H9 (cell line): ENCODE data around the gene MGLL. TPM values are rescaled to one million over a fixed set of nuclear protein-coding genes. Genes with fewer than 3 reads are reported as not detected.

Experiments
- DNase-seq: peaks from one replicate; pipeline ENCODE4 v3.0.0-alpha.2; 2017
- H2AFZ ChIP-seq: one replicate; pipeline ENCODE4 v1.6.1; 2013; ENCODE audit warnings: mild to moderate bottlenecking, low read length, control low read depth, moderate library complexity
- H2AK5ac ChIP-seq: 2 replicates; pipeline ENCODE4 v1.6.1; 2013; ENCODE audit warnings: low read length, control low read depth, mixed read lengths; ENCODE audit not compliant: insufficient read length
- H2BK120ac ChIP-seq: one replicate; pipeline ENCODE4 v1.6.1; 2013; ENCODE audit warnings: low read depth, mild to moderate bottlenecking, low read length, control low read depth, inconsistent platforms; ENCODE audit not compliant: poor library complexity, severe bottlenecking
- H2BK12ac ChIP-seq: 2 replicates; pipeline ENCODE4 v1.6.1; 2013; ENCODE audit warnings: low read length, control low read depth, mixed read lengths, low read depth; ENCODE audit not compliant: insufficient read length
- H2BK15ac ChIP-seq: 2 replicates; pipeline ENCODE4 v1.6.1; 2013; ENCODE audit warnings: low read depth, low read length, control low read depth
- H2BK20ac ChIP-seq: one replicate; pipeline ENCODE4 v1.6.1; 2013; ENCODE audit warnings: low read depth, mild to moderate bottlenecking, low read length, control low read depth, inconsistent platforms; ENCODE audit not compliant: poor library complexity, severe bottlenecking
- H2BK5ac ChIP-seq: 2 replicates; pipeline ENCODE4 v1.6.1; 2013; ENCODE audit warnings: low read length, control low read depth, mixed read lengths; ENCODE audit not compliant: insufficient read length
- H3K14ac ChIP-seq: 2 replicates; pipeline ENCODE4 v1.6.1; 2013; ENCODE audit warnings: low read length, control low read depth; ENCODE audit not compliant: insufficient read depth
- H3K18ac ChIP-seq: 2 replicates; pipeline ENCODE4 v1.6.1; 2013; ENCODE audit warnings: low read depth, mild to moderate bottlenecking, mixed read lengths, low read length, control low read depth; ENCODE audit not compliant: insufficient read length
- H3K23ac ChIP-seq: 2 replicates; pipeline ENCODE4 v1.6.1; 2013; ENCODE audit warnings: low read length, control low read depth, mixed read lengths, low read depth; ENCODE audit not compliant: insufficient read length
- H3K23me2 ChIP-seq: 2 replicates; pipeline ENCODE4 v1.6.1; 2013; ENCODE audit warnings: low read depth, mild to moderate bottlenecking, mixed read lengths, low read length, control low read depth; ENCODE audit not compliant: insufficient read length, poor library complexity, severe bottlenecking
- H3K27ac ChIP-seq: 2 replicates; pipeline ENCODE4 v1.5.1; 2013; ENCODE audit warnings: low read length, control low read depth, mixed read lengths, low read depth; ENCODE audit not compliant: insufficient read length
- H3K27me3 ChIP-seq: 2 replicates; pipeline ENCODE4 v1.6.1; 2013; ENCODE audit warnings: low read length, control low read depth, inconsistent platforms; ENCODE audit not compliant: insufficient read depth
- H3K4ac ChIP-seq: 2 replicates; pipeline ENCODE4 v1.6.1; 2013; ENCODE audit warnings: low read depth, mild to moderate bottlenecking, control low read depth, inconsistent platforms, low read length, moderate library complexity
- H3K4me1 ChIP-seq: 2 replicates; pipeline ENCODE4 v1.6.1; 2013; ENCODE audit warnings: low read length, control low read depth, inconsistent platforms; ENCODE audit not compliant: insufficient read depth
- H3K4me2 ChIP-seq: 2 replicates; pipeline ENCODE4 v1.6.1; 2013; ENCODE audit warnings: low read length, control low read depth, mixed read lengths; ENCODE audit not compliant: insufficient read length, insufficient read depth
- H3K56ac ChIP-seq: 2 replicates; pipeline ENCODE4 v1.6.1; 2013; ENCODE audit warnings: low read depth, mild to moderate bottlenecking, mixed read lengths, low read length, control low read depth; ENCODE audit not compliant: insufficient read length
- H3K79me1 ChIP-seq: 2 replicates; pipeline ENCODE4 v1.6.1; 2013; ENCODE audit warnings: low read depth, mild to moderate bottlenecking, moderate library complexity, low read length, control low read depth, inconsistent platforms; ENCODE audit not compliant: insufficient read depth, poor library complexity, severe bottlenecking
- H3K79me2 ChIP-seq: 2 replicates; pipeline ENCODE4 v1.6.1; 2013; ENCODE audit warnings: low read length, control low read depth, inconsistent platforms; ENCODE audit not compliant: insufficient read depth
- H3K9ac ChIP-seq: 2 replicates; pipeline ENCODE4 v1.6.1; 2013; ENCODE audit warnings: low read length, control low read depth, mixed read lengths; ENCODE audit not compliant: insufficient read length; ENCODE audit errors: extremely low read depth
- H3K9me3 ChIP-seq: one replicate; pipeline ENCODE4 v1.6.1; 2013; ENCODE audit warnings: low read depth, low read length, inconsistent platforms; ENCODE audit not compliant: control insufficient read depth
- H3T11ph ChIP-seq: one replicate; pipeline ENCODE4 v1.6.1; 2013; ENCODE audit warnings: mild to moderate bottlenecking, low read length, control low read depth, inconsistent platforms
- H4K20me1 ChIP-seq: one replicate; pipeline ENCODE4 v1.6.1; 2013; ENCODE audit not compliant: control insufficient read depth, insufficient read length, insufficient read depth
- H4K5ac ChIP-seq: 2 replicates; pipeline ENCODE4 v1.6.1; 2013; ENCODE audit warnings: low read depth, mild to moderate bottlenecking, mixed read lengths, low read length, control low read depth; ENCODE audit not compliant: insufficient read length
- H4K8ac ChIP-seq: replicated peaks from 2 replicates; pipeline ENCODE4 v1.6.1; 2013; ENCODE audit warnings: low read length, control low read depth, mixed read lengths, low read depth; ENCODE audit not compliant: insufficient read length
- H4K91ac ChIP-seq: 2 replicates; pipeline ENCODE4 v1.6.1; 2013; ENCODE audit warnings: low read depth, mild to moderate bottlenecking, moderate library complexity, mixed read lengths, low read length, control low read depth; ENCODE audit not compliant: insufficient read length
- H3K27ac Mint-ChIP-seq, 3 experiments: 2 replicates in 2 of 3; 3 replicates in 1 of 3; pipeline ENCODE4 v1.8.0; 2020 to 2021; ENCODE audit warnings: mixed read lengths in 3 of 3, mild to moderate bottlenecking in 1 of 3, moderate library complexity in 1 of 3
- H3K27me3 Mint-ChIP-seq: 2 replicates; pipeline ENCODE4 v1.8.0; 2021; ENCODE audit warnings: low read depth, mild to moderate bottlenecking, moderate library complexity, mixed read lengths
- H3K36me3 Mint-ChIP-seq, 3 experiments: 2 replicates in 2 of 3; 3 replicates in 1 of 3; pipeline ENCODE4 v1.8.0; 2020 to 2021; ENCODE audit warnings: low read depth in 3 of 3, mixed read lengths in 3 of 3; ENCODE audit not compliant: insufficient read depth in 1 of 3
- H3K4me1 Mint-ChIP-seq, 2 experiments: 2 replicates each; pipeline ENCODE4 v1.8.0; 2020; ENCODE audit warnings: mixed read lengths in 2 of 2
- H3K4me3 Mint-ChIP-seq, 2 experiments: 2 replicates in 1 of 2; 3 replicates in 1 of 2; pipeline ENCODE4 v1.8.0; 2020 to 2021; ENCODE audit warnings: mild to moderate bottlenecking in 2 of 2, mixed read lengths in 2 of 2, moderate library complexity in 1 of 2
- H3K9me3 Mint-ChIP-seq, 2 experiments: 2 replicates in 1 of 2; 3 replicates in 1 of 2; pipeline ENCODE4 v1.8.0; 2020; ENCODE audit warnings: mild to moderate bottlenecking in 2 of 2, mixed read lengths in 2 of 2, moderate library complexity in 1 of 2
- CTCF ChIP-seq: fragments of 200-600 bp; sonication (generic); conservative IDR thresholded peaks from 3 replicates; pipeline ENCODE4 v1.8.0; 2021; ENCODE audit warnings: antibody characterized with exemption, mild to moderate bottlenecking
- WGBS: extraction: QIAGEN DNeasy Blood & Tissue Kit; methylation state at CpG from one replicate; pipeline ENCODE4 v1.1.7; 2013; ENCODE audit warnings: missing lambda C conversion rate, low lambda C conversion rate, mixed read lengths; ENCODE audit not compliant: insufficient read length; ENCODE audit errors: extremely low coverage; 5-methylcytosine and 5-hydroxymethylcytosine counted together
- total RNA-seq: library from RNA; stranded (reverse); gene quantifications from 2 replicates; pipeline ENCODE4 v1.2.1, GENCODE V29; 2021

MGLL gene
- total RNA-seq, 1 experiment from 2014 or later, result 0.11 TPM

GRCh38 chr3:127800508-127800907 is 21.8 kb downstream of the MGLL start:
- H2BK5ac ChIP-seq, result no peak overlapping the region
- H3K14ac ChIP-seq, result no peak overlapping the region
- no peaks in the 10 kb centered on the region for H3K79me2 ChIP-seq
- no peak for DNase-seq
- no peaks in the 10 kb centered on the region for H3K9me3 ChIP-seq
- peaks cover 4 to 6% of the 10 kb centered on the region in 2 experiments for H3K4me1 Mint-ChIP-seq
- no peak overlapping the region for H2AFZ ChIP-seq
- H2AK5ac ChIP-seq, result no peak overlapping the region
- no peak overlapping the region for H3K27ac ChIP-seq
- no peaks in the 10 kb centered on the region for H3K23me2 ChIP-seq
- no peak overlapping the region for H2BK12ac ChIP-seq
- no peaks in the 10 kb centered on the region for H3K27me3 ChIP-seq
- no peak overlapping the region for H4K91ac ChIP-seq
- H3K4me3 Mint-ChIP-seq, result no peak overlapping the region
- no peak overlapping the region for H3T11ph ChIP-seq
- H2BK15ac ChIP-seq, result no peak overlapping the region
- H3K18ac ChIP-seq, result no peak overlapping the region
- no peak overlapping the region for H2BK120ac ChIP-seq
- H4K5ac ChIP-seq, result no peak overlapping the region
- no peak for TF ChIP-seq CTCF
- no peak overlapping the region for H3K9ac ChIP-seq
- no peak overlapping the region for H3K23ac ChIP-seq
- H3K9me3 Mint-ChIP-seq, result no peaks in the 10 kb centered on the region
- H3K79me1 ChIP-seq, result no peaks in the 10 kb centered on the region
- no peak overlapping the region for H3K4ac ChIP-seq
- no peak overlapping the region for H2BK20ac ChIP-seq
- no peak overlapping the region for H3K56ac ChIP-seq
- no CpG with 5 or more reads among the region's 2 CpGs for WGBS
- no peak overlapping the region for H4K8ac ChIP-seq
- no peaks in the 10 kb centered on the region for H3K36me3 Mint-ChIP-seq
- peaks cover 4% of the 10 kb centered on the region for H3K27me3 Mint-ChIP-seq
- H3K4me2 ChIP-seq, result no peak overlapping the region
- no peaks in the 10 kb centered on the region for H4K20me1 ChIP-seq
- H3K4me1 ChIP-seq, result no peaks in the 10 kb centered on the region
- H3K27ac Mint-ChIP-seq, result 0 out of 7 replicates have a peak overlapping the region, but pooled peaks of 1 of the 3 experiments have one; percentile 19
